ENCODE results near the gene MYO1G.
A peak's percentile ranks its signal among the peaks of the same experiment; 100 is the strongest.

The MYO1G gene

GRCh38 chr7:44981035-44981706 lies 2.4 kb upstream of the MYO1G start:
- ChIA-PET POLR2A (ENCODE audit: low non-redundant PET) (interaction anchor here (0.6 kb wide), 1 partner anchor 18 kb away, joined by 3 read pairs; no protein-coding TSS in a partner anchor), CTCF (interaction anchor here (0.6 to 1.1 kb wide), 3 partner anchors 8 to 154 kb away, joined by 3 to 5 read pairs (median 3); no protein-coding TSS in a partner anchor)
- TF ChIP-seq, protein P1, sequence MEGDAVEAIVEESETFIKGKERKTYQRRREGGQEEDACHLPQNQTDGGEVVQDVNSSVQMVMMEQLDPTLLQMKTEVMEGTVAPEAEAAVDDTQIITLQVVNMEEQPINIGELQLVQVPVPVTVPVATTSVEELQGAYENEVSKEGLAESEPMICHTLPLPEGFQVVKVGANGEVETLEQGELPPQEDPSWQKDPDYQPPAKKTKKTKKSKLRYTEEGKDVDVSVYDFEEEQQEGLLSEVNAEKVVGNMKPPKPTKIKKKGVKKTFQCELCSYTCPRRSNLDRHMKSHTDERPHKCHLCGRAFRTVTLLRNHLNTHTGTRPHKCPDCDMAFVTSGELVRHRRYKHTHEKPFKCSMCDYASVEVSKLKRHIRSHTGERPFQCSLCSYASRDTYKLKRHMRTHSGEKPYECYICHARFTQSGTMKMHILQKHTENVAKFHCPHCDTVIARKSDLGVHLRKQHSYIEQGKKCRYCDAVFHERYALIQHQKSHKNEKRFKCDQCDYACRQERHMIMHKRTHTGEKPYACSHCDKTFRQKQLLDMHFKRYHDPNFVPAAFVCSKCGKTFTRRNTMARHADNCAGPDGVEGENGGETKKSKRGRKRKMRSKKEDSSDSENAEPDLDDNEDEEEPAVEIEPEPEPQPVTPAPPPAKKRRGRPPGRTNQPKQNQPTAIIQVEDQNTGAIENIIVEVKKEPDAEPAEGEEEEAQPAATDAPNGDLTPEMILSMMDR (conservative IDR thresholded peaks at IDR 0.05; ENCODE audit: low read depth): no peak
- H3K27ac ChIP-seq: peak overlapping the region; percentile 96
- no peak for DNase-seq (ENCODE audit: low spot score)

DNA sequence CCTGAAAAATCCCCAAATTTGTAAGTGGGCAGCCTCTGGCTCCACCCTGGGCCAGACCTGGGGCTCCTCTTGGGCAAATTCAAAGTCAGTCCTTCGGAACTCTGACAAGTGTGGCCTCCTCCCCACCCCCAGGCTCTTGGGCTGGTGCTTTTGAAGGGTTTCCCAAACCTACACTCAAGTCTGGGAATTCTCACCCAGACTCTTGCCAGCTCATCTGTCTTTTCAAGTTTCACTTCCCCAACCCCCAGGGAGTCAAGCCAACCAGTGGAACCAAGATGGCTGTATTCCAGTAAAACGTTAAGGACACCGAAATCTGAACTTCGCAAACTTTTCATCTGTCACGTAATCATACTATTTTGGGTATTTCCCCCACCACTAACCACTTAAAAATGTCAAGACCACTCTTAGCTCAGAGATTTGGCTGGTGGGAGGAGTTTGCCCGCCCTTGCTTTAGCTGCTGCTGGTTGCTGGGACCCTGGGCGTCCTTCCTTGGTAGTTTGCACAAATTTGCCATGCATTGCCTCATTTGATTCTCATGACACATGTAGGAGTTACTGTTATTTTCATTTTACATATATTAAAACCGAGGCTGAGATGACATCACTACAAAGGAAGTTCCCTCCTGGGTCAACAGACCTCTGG lies 1.7 kb upstream of the MYO1G start:
- TF ChIP-seq, protein P1 (conservative IDR thresholded peaks at IDR 0.05; ENCODE audit: low read depth): no peak
- H3K27ac ChIP-seq: peak overlapping the region; percentile 96

DNA sequence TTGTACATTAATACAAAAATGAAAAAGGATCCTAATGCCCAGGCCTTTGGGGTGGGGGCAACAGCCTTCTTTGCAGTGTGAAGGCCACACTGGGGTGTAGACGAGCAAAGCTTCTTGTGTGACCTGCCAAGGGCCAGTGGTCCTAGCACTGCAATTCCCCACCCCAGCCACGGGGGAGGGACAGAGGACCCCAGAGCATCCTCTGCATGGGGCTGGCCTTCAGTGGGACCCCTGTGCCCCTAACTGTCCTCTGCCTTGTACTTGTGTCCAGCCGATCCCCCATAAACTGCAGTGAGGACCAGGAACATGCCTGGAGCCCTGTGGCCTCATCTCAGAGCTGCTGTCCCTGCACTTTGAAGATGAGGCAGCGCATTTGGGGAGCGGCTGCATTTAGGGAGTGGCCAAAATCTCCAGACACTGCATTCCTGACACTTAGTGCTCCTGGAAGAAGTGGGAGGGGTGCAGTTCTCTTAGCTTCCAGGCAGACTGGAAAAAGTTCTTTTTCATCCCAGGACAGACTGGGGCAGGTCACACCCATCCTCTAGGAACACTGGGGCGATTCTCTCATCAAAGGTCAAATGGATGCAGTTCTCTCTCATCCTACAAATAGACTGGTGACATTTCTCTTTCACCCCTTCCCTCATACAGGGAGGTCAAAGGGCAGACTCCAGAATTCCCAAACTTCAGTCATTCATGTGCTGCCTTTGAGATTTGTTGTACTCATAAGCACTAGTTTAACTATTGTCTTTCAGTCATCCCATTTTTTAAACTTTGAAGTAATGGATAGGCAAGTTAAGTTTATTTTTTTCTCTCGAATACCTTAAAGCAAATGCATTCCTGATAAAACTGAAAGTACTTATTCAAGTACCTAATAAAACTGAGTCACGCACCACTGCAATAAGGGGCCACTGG lies 922 bp upstream of the MYO1G start:
- POLR2A ChIA-PET (ENCODE audit: low non-redundant PET): no interaction called here
- CTCF ChIA-PET: interaction anchor here (0.6 kb wide), 1 partner anchor 22 kb away, joined by 3 read pairs; no protein-coding TSS in a partner anchor
- peak overlapping the region; percentile 96 for H3K27ac ChIP-seq
- TF ChIP-seq, protein P1 (conservative IDR thresholded peaks at IDR 0.05; ENCODE audit: low read depth): no peak
- DNase-seq (ENCODE audit: low spot score): peak; percentile 80

More for the DNA sequence above, 1.7 kb upstream of the MYO1G start:
- CTCF ChIA-PET: interaction anchor here (1.1 kb wide), 1 partner anchor 155 kb away, joined by 3 read pairs; no protein-coding TSS in a partner anchor
- no peak for DNase-seq (ENCODE audit: low spot score)
- POLR2A ChIA-PET (ENCODE audit: low non-redundant PET): no interaction called here

GRCh38 chr7:44977959-44978335 lies 868 bp downstream of the MYO1G start:
- CTCF ChIA-PET: interaction anchor here (0.6 to 1.0 kb wide), 2 partner anchors 13 to 15 kb away, joined by 3 to 4 read pairs; no protein-coding TSS in a partner anchor
- H3K27ac ChIP-seq: peak overlapping the region; percentile 96

DNA sequence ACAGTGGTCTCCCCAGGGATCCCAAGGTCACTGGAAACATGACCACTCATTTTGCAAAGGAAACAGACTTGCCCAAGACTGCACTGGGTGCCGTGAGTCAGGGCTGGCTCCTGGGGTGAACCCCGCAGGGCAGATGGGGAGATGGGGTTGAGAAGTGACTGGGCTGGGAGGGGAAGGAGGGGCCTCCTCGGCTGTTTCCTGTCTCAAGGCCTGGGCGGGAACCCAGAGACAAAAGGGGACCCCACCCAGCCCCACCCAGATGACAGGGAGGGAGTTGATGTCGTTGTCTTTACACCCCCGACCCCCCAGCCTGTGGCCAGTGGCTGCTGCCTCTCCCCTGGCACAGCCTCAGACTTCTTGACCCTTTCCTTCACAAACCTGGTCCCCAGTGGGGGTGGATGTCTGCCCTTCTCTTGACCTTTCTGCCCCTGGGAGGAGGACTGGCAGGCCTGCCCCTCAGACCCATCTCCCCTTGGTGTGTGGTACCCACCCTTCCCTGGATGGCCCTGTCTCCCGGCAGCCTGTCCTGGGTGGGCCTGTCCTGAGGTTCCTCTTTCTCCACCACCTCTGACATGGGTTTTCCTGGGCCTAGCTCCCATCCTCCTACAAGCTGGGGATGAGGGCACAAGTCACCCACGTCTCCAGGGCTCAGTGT lies 1.4 kb downstream of the MYO1G start:
- H3K27ac ChIP-seq: peak overlapping the region; percentile 96
- CTCF ChIA-PET: interaction anchor here (0.6 to 1.0 kb wide), 2 partner anchors 13 to 14 kb away, joined by 3 to 4 read pairs; no protein-coding TSS in a partner anchor
- TF ChIP-seq, protein P1 (conservative IDR thresholded peaks at IDR 0.05; ENCODE audit: low read depth): no peak
- DNase-seq (ENCODE audit: low spot score): no peak
- POLR2A ChIA-PET (ENCODE audit: low non-redundant PET): no interaction called here

More at GRCh38 chr7:44977959-44978335, 868 bp downstream of the MYO1G start:
- no peak for DNase-seq (ENCODE audit: low spot score)
- POLR2A ChIA-PET (ENCODE audit: low non-redundant PET): no interaction called here
- TF ChIP-seq, protein P1 (conservative IDR thresholded peaks at IDR 0.05; ENCODE audit: low read depth): no peak

All from RWPE1 (cell line).